NT2/D1 (cell line): ENCODE results near the gene TACR1.

ENCODE experiments used
- DNase-seq: peaks from one replicate; pipeline ENCODE4 v3.0.0-alpha.2; 2011; ENCODE audit warnings: low read depth, low spot score
- H3K27me3 ChIP-seq: 2 replicates; pipeline ENCODE4 v1.6.0; 2011; ENCODE audit warnings: mild to moderate bottlenecking; ENCODE audit not compliant: insufficient read length, insufficient read depth
- H3K36me3 ChIP-seq: 2 replicates; pipeline ENCODE4 v1.6.1; 2011; ENCODE audit warnings: mild to moderate bottlenecking, low read length, mixed read lengths; ENCODE audit not compliant: insufficient read depth, insufficient read length
- H3K4me1 ChIP-seq: 2 replicates; pipeline ENCODE4 v1.5.1; 2011; ENCODE audit not compliant: insufficient read depth, insufficient read length
- H3K4me3 ChIP-seq: 2 replicates; pipeline ENCODE4 v1.5.1; 2011; ENCODE audit warnings: low read depth; ENCODE audit not compliant: insufficient read length
- H3K9ac ChIP-seq: 2 replicates; pipeline ENCODE4 v1.6.0; 2011; ENCODE audit warnings: low read depth; ENCODE audit not compliant: insufficient read length
- H3K9me3 ChIP-seq: 2 replicates; pipeline ENCODE4 v1.5.1; 2011; ENCODE audit warnings: mild to moderate bottlenecking, low read length; ENCODE audit not compliant: insufficient read depth
- SUZ12 ChIP-seq: IDR thresholded peaks from 2 replicates; pipeline ENCODE4 v1.6.1; 2011; ENCODE audit not compliant: insufficient read length, insufficient read depth; ENCODE audit errors: extremely low read depth
- YY1 ChIP-seq: IDR thresholded peaks from 2 replicates; pipeline ENCODE4 v1.6.1; 2011; ENCODE audit not compliant: insufficient read length, insufficient read depth
- ZNF274 ChIP-seq: IDR thresholded peaks from 2 replicates; pipeline ENCODE4 v1.6.1; 2011; ENCODE audit warnings: mild to moderate bottlenecking, low read depth, low read length

The TACR1 gene

DNA sequence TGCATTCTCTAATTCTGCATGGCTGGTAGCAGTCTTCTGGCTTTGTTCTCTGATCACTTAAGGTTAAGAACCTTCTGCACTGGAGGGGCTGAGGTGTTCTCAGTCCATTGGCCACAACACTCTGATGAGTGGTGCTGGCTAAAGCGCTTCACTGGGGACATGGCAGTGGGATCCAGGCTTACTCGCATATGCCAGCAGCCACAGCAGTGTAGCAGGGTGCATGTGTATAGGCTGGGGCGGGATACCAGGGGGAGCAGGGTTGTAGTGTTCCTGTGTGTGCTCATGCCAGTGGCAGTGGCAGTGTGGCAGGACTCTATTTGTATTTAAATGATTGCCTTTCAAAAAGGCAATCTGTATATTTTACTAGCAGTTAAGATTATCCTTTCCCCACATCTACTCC, 11.1 kb upstream of the TACR1 start:
- H3K4me1 ChIP-seq = no peaks in the 10 kb centered on the region
- H3K9me3 ChIP-seq = peaks cover 6% of the 10 kb centered on the region; the same call in 1 of the 2 replicates
- no peak for TF ChIP-seq YY1
- no peak for TF ChIP-seq ZNF274
- TF ChIP-seq SUZ12 = no peak
- H3K36me3 ChIP-seq = no peaks in the 10 kb centered on the region
- no peak for DNase-seq
- H3K4me3 ChIP-seq = no peak overlapping the region
- no peaks in the 10 kb centered on the region for H3K27me3 ChIP-seq
- no peak overlapping the region for H3K9ac ChIP-seq

DNA sequence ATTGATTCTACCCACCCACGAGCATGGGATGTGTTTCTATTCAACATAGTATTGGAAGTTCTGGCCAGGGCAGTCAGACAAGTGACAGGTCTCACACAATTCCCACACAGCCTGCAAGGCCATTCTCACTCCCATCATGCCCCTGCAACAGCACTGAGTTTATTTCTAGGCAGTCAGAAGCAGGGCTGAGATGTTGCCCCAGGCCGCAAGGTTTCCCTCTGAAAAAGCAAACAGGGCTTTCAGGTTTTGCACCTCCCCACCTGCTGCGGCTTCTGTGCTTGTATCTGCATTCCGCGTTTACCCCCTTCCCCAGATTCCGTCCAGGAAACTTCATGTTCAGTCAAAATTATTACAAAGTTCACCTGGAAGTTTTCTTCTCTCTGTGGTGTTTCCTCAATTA, 9.4 kb upstream of the TACR1 start:
- TF ChIP-seq SUZ12 (no peak), ZNF274 (no peak), YY1 (no peak)
- H3K9ac ChIP-seq = no peak overlapping the region
- DNase-seq = no peak
- no peak overlapping the region for H3K4me3 ChIP-seq
- H3K4me1 ChIP-seq = no peaks in the 10 kb centered on the region
- H3K27me3 ChIP-seq = no peaks in the 10 kb centered on the region
- H3K9me3 ChIP-seq = peaks cover 6% of the 10 kb centered on the region; the same call in 1 of the 2 replicates
- H3K36me3 ChIP-seq = no peaks in the 10 kb centered on the region

DNA sequence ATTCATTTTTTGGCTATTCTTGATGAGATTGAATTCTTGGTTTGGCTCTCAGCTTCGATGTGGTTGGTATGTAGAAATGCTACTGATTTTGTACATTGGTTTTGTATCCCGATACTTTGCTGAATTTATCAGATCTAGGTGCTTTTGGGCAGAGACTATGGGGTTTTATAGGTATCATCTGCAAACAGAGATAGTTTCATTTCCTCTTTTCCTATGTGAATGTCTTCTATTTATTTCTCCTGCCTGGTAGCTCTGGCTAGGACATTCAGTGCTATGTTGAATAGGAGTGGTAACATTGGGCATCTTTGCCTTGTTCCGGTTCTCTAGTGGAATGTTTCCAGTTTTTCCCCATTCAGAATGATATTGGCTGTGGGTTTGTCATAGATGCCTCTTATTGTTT, 5.5 kb upstream of the TACR1 start:
- no peaks in the 10 kb centered on the region for H3K9me3 ChIP-seq
- H3K27me3 ChIP-seq = peaks cover 29% of the 10 kb centered on the region
- no peak for DNase-seq
- H3K4me1 ChIP-seq = no peaks in the 10 kb centered on the region
- no peak overlapping the region for H3K9ac ChIP-seq
- TF ChIP-seq YY1 = no peak
- TF ChIP-seq SUZ12 = no peak
- TF ChIP-seq ZNF274 = no peak
- H3K36me3 ChIP-seq = no peaks in the 10 kb centered on the region
- no peak overlapping the region for H3K4me3 ChIP-seq

DNA sequence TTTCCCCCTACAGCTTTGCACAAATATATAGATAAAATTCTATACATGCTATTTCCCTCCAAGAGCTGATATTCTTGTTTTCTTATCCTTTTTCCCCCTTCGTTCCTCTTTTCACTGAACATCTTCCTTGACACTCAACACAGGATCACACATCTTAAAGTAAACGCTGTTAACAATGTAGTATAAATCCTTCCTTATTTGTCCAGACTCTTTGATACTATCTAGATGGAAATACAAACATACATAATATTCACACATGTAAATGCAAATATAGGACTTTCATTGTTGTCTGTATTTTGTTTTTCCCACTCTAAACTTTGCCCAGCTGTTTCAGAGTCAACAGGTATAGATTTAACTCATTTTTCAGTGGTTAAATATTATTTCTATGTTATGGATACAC, 3.0 kb upstream of the TACR1 start:
- TF ChIP-seq YY1 = no peak
- TF ChIP-seq ZNF274 = no peak
- TF ChIP-seq SUZ12 = no peak
- no peaks in the 10 kb centered on the region for H3K36me3 ChIP-seq
- no peaks in the 10 kb centered on the region for H3K9me3 ChIP-seq
- no peak for DNase-seq
- no peak overlapping the region for H3K9ac ChIP-seq
- peaks cover 54% of the 10 kb centered on the region for H3K27me3 ChIP-seq
- no peak overlapping the region for H3K4me3 ChIP-seq
- H3K4me1 ChIP-seq = peaks cover 2% of the 10 kb centered on the region

DNA sequence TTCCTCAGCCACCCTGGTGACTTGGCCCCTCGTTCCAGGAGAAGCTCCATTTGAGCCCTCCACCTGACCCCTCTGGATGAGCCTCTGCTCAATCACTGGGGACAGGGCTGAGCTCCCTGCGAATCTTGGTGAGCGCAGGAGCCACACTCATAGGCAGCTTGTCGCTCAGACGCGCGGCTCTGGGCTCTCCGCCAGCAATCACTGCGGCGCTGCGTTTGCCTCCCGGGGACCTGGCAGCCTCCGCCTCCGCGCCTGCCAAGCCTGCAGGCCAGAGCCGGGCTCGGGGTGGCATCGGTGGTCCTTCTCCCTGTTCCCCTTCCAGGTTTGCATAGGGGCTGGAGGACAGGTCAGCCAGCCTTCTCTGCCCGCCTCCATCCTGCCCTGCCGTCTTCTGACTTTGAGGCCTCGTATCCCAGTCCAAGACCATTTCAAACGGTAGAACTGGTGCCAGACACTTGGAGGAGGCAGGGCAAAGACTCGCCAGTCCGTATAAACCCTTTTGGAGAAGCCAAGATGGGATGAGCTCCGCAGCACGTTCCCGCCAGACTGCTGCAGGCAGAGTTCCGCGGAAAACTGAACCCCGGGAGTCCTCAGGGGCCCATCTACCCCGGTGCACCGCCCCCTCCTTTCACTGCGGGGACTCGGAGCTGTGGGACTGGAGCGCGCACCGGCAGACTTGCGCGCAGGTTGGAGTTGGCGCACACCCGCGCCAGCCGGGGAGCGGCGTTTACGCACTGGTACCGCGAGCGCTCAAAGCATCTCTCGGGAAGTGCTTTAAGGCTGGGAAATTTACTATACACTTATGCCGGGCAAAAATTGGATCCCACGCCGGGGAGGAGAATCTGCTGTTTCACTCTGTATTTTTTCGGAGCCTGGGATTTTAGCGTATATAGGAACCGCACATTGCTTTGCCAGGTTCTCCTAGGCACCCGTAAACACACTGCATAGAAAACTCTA, 1.1 kb upstream of the TACR1 start:
- no peak for DNase-seq
- H3K9ac ChIP-seq = peak overlapping the region; percentile 61
- peaks cover 64% of the 10 kb centered on the region for H3K27me3 ChIP-seq
- TF ChIP-seq ZNF274 (no peak), SUZ12 (no peak), YY1 (no peak)
- H3K9me3 ChIP-seq = no peaks in the 10 kb centered on the region
- no peaks in the 10 kb centered on the region for H3K36me3 ChIP-seq
- H3K4me3 ChIP-seq = peak overlapping the region; percentile 53
- H3K4me1 ChIP-seq = peaks cover 2% of the 10 kb centered on the region

DNA sequence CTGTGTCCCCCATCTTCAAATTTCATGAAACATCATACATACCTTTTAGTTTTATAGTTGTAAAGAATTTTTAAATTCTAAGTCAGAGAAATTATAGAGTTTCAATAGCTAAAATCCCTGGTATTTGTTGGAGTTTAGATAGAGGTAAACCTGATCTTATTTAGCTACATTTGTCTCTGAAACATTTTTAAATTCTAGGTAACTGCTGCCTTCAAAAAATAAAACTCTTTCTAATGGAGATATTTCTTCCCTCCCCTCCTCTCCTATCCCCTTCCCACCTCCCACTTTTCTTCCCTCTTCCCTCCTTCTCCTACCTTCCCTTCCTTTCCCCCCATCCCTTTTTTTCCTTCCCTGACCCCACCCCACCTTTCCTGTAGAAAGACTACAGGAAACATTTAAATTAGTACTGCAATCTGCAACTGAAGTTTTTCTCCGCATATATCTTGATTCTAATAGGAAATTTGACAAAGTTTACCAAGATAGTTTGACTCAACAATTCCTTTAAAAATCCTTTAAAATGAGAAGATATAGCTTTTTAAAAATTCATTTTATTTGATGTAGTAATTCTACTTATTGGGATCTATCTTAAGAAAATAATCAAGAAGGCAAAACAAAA, 4.1 kb downstream of the TACR1 start:
- no peaks in the 10 kb centered on the region for H3K36me3 ChIP-seq
- no peak for TF ChIP-seq ZNF274
- TF ChIP-seq SUZ12 = no peak
- TF ChIP-seq YY1 = no peak
- H3K4me1 ChIP-seq = peaks cover 2% of the 10 kb centered on the region
- H3K4me3 ChIP-seq = no peak overlapping the region
- DNase-seq = no peak
- peaks cover 38% of the 10 kb centered on the region for H3K27me3 ChIP-seq
- no peak overlapping the region for H3K9ac ChIP-seq
- no peaks in the 10 kb centered on the region for H3K9me3 ChIP-seq

DNA sequence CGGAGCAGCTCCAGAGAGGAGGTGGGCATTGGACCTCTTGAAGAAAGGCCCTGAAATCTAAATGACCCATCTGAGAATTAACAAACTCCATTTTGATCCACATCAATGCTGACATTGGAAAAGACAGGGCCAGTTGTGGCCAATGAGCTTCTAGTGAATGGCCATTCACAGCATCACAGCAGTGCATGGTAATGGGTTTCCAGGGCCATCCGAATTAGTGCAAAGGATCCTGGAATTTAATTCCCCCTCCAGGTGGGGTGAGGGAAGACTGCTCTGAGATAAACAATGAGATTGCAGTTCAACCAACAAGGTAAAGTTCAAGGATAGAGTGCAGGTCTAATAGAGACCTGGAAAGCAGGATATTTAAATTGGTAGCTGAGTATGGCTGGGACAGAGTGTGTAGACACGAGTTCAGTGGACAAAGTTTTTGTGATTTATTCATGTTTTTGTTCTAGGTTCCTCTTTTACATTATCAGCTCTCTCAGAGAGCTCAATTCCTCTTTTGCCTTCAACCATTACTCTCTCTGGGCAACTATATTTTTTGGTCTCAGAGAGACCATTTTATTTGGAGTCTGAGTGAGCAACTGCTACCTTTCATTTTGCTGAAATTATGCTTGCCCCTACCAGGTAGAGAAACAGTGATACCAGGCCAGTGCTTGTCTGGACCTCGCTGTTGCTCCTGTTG, 5.0 kb downstream of the TACR1 start:
- no peak for TF ChIP-seq YY1
- no peak for TF ChIP-seq SUZ12
- TF ChIP-seq ZNF274 = no peak
- Histone ChIP-seq H3K4me3 (no peak overlapping the region), H3K9me3 (no peaks in the 10 kb centered on the region), H3K4me1 (no peaks in the 10 kb centered on the region), H3K36me3 (no peaks in the 10 kb centered on the region), H3K9ac (no peak overlapping the region), H3K27me3 (peaks cover 29% of the 10 kb centered on the region)
- DNase-seq = no peak
